Neural cell (in vitro differentiated cells): ENCODE results near the gene WTIP.
"Not testable (repeated sequence)": the region's sequence is repeated elsewhere in the genome, so short reads cannot be mapped to it uniquely, and the experiment has no call there.

Source experiments
- CTCF ChIP-seq: fragments of 450-650 bp; IDR thresholded peaks from 2 replicates; pipeline ENCODE4 v1.5.1; 2014; ENCODE audit warnings: antibody characterized with exemption, mild to moderate bottlenecking, moderate library complexity; ENCODE audit not compliant: poor library complexity, severe bottlenecking
- EP300 ChIP-seq: fragments of 450-650 bp; conservative IDR thresholded peaks from 2 replicates; pipeline ENCODE4 v1.6.1; 2014; ENCODE audit warnings: antibody characterized with exemption, mild to moderate bottlenecking, moderate library complexity; ENCODE audit not compliant: poor library complexity, severe bottlenecking
- POLR2AphosphoS5 ChIP-seq: IDR thresholded peaks from 2 replicates; pipeline ENCODE4 v1.6.1; 2012
- SMC3 ChIP-seq: fragments of 450-650 bp; conservative IDR thresholded peaks from 2 replicates; pipeline ENCODE4 v1.6.1; 2014; ENCODE audit warnings: antibody characterized with exemption, mild to moderate bottlenecking, moderate library complexity; ENCODE audit not compliant: poor library complexity
- TAF1 ChIP-seq: IDR thresholded peaks from 2 replicates; pipeline ENCODE4 v1.6.1; 2012; ENCODE audit warnings: low read depth
- TF ChIP-seq, protein P1 (sequence below): IDR thresholded peaks from 2 replicates; pipeline ENCODE4 v1.6.1; 2012; ENCODE audit warnings: borderline replicate concordance

GRCh38 chr19:34478496-34478895, 3.1 kb upstream of the WTIP start:
- not testable (repeated sequence) for TF ChIP-seq CTCF, EP300, TAF1, POLR2AphosphoS5, SMC3
- TF ChIP-seq, protein P1, sequence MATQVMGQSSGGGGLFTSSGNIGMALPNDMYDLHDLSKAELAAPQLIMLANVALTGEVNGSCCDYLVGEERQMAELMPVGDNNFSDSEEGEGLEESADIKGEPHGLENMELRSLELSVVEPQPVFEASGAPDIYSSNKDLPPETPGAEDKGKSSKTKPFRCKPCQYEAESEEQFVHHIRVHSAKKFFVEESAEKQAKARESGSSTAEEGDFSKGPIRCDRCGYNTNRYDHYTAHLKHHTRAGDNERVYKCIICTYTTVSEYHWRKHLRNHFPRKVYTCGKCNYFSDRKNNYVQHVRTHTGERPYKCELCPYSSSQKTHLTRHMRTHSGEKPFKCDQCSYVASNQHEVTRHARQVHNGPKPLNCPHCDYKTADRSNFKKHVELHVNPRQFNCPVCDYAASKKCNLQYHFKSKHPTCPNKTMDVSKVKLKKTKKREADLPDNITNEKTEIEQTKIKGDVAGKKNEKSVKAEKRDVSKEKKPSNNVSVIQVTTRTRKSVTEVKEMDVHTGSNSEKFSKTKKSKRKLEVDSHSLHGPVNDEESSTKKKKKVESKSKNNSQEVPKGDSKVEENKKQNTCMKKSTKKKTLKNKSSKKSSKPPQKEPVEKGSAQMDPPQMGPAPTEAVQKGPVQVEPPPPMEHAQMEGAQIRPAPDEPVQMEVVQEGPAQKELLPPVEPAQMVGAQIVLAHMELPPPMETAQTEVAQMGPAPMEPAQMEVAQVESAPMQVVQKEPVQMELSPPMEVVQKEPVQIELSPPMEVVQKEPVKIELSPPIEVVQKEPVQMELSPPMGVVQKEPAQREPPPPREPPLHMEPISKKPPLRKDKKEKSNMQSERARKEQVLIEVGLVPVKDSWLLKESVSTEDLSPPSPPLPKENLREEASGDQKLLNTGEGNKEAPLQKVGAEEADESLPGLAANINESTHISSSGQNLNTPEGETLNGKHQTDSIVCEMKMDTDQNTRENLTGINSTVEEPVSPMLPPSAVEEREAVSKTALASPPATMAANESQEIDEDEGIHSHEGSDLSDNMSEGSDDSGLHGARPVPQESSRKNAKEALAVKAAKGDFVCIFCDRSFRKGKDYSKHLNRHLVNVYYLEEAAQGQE = not testable (repeated sequence)
